OCI-LY7 (cell line): ENCODE data around the gene IMMP2L. TPM values are rescaled to one million over a fixed set of nuclear protein-coding genes. Genes with fewer than 3 reads are reported as not detected.

Experiments used
- BruUV-seq: library from RNA; stranded (reverse); fragments of 400-500 nt; replicated peaks from 2 replicates; lab custom pipeline; 2021; lab: Mats Ljungman, UMichigan
- CTCF ChIA-PET: fragments of 300-600 bp; sonication (Branson Sonifier 250); formaldehyde crosslinking; loops from one replicate; lab custom pipeline; 2022; ENCODE audit warnings: antibody characterized with exemption; ENCODE audit not compliant: unreplicated experiment; lab: Charles Lee
- POLR2A ChIA-PET: fragments of 300-600 bp; sonication (Branson Sonifier 250); formaldehyde crosslinking; loops from one replicate; lab custom pipeline; 2022; ENCODE audit warnings: antibody characterized with exemption; lab: Charles Lee
- DNase-seq: peaks from one replicate; pipeline ENCODE4 v3.0.0-alpha.2; 2015; ENCODE audit warnings: low spot score
- H2AFZ ChIP-seq: fragments of 200-600 bp; sonication (generic), shearing (Covaris generic); 2 replicates; pipeline ENCODE4 v1.6.1; 2014; ENCODE audit warnings: mild to moderate bottlenecking, antibody characterized with exemption, low read length, moderate library complexity
- H3K27ac ChIP-seq: fragments of 200-600 bp; sonication (generic); 2 replicates; pipeline ENCODE4 v1.5.1; 2014; ENCODE audit warnings: mixed run types, low read depth, mild to moderate bottlenecking, moderate library complexity, low read length, inconsistent platforms; ENCODE audit not compliant: poor library complexity, severe bottlenecking
- H3K36me3 ChIP-seq: fragments of 200-600 bp; sonication (generic); 2 replicates; pipeline ENCODE4 v1.6.1; 2014; ENCODE audit warnings: mild to moderate bottlenecking, antibody characterized with exemption, low read length, moderate library complexity, mixed read lengths; ENCODE audit not compliant: insufficient read depth
- H3K4me1 ChIP-seq: fragments of 200-600 bp; sonication (generic); 2 replicates; pipeline ENCODE4 v1.5.1; 2014; ENCODE audit warnings: mild to moderate bottlenecking, low read length; ENCODE audit not compliant: insufficient read depth, poor library complexity, severe bottlenecking
- H3K4me2 ChIP-seq: fragments of 200-600 bp; sonication (generic); 2 replicates; pipeline ENCODE4 v1.6.1; 2014; ENCODE audit warnings: mild to moderate bottlenecking, low read length
- H3K4me3 ChIP-seq: fragments of 200-600 bp; sonication (generic); 2 replicates; pipeline ENCODE4 v1.5.1; 2014; ENCODE audit warnings: mild to moderate bottlenecking, low read depth, low read length; ENCODE audit not compliant: poor library complexity, severe bottlenecking
- H3K79me2 ChIP-seq: fragments of 200-600 bp; sonication (generic); 2 replicates; pipeline ENCODE4 v1.6.1; 2016; ENCODE audit warnings: low read depth, mild to moderate bottlenecking, low read length, moderate library complexity, mixed read lengths; ENCODE audit not compliant: insufficient read depth
- H3K9me2 ChIP-seq: fragments of 200-600 bp; sonication (generic); 2 replicates; pipeline ENCODE4 v1.6.1; 2016; ENCODE audit warnings: mild to moderate bottlenecking, low read length, mixed read lengths; ENCODE audit not compliant: insufficient read depth
- H3K9me3 ChIP-seq: fragments of 200-600 bp; sonication (generic); 2 replicates; pipeline ENCODE4 v1.6.1; 2014; ENCODE audit warnings: mild to moderate bottlenecking, mixed run types, low read length, mixed read lengths
- H4K20me1 ChIP-seq: fragments of 200-600 bp; sonication (generic); 2 replicates; pipeline ENCODE4 v1.6.1; 2014; ENCODE audit warnings: mild to moderate bottlenecking, antibody characterized with exemption, low read length, moderate library complexity, mixed read lengths; ENCODE audit not compliant: insufficient read depth
- CTCF ChIP-seq: fragments of 200-600 bp; sonication (generic); conservative IDR thresholded peaks from 2 replicates; pipeline ENCODE4 v1.5.1; 2014; ENCODE audit warnings: mild to moderate bottlenecking, antibody characterized with exemption, low read length, moderate library complexity, mixed read lengths
- EZH2phosphoT487 ChIP-seq: fragments of 200-600 bp; sonication (generic); IDR thresholded peaks from 2 replicates; pipeline ENCODE4 v1.6.1; 2018; ENCODE audit warnings: low read depth, borderline replicate concordance, mild to moderate bottlenecking, mixed run types, antibody characterized with exemption, low read length, moderate library complexity, mixed read lengths
- intact Hi-C: fragments of 100-400 bp; cut with micrococcal nuclease; formaldehyde crosslinking; loops from one replicate; pipeline ENCODE4 v1.10.0; 2022; ENCODE audit not compliant: unreplicated experiment
- total RNA-seq, 2 experiments: library from RNA; depleted of rRNA in 1 of 2; stranded (reverse); fragments of >200 nt in 1 of 2; shearing (Covaris generic) in 1 of 2; gene quantifications; 2 replicates each; pipeline ENCODE4 v1.2.3, GENCODE V29; 2014 to 2022

IMMP2L gene
- total RNA-seq, 2 experiments from 2014 or later = 8.0 to 25.4 TPM

GRCh38 chr7:110704225-110704624 is 858.1 kb downstream of the IMMP2L start:
- Histone ChIP-seq H3K36me3 (no peaks in the 10 kb centered on the region), H2AFZ (no peak overlapping the region), H3K79me2 (no peaks in the 10 kb centered on the region), H3K9me3 (no peaks in the 10 kb centered on the region), H3K4me3 (no peak overlapping the region), H4K20me1 (no peaks in the 10 kb centered on the region), H3K4me1 (no peaks in the 10 kb centered on the region), H3K4me2 (no peak overlapping the region), H3K9me2 (no peaks in the 10 kb centered on the region), H3K27ac (no peak overlapping the region)
- POLR2A ChIA-PET = no interaction called here
- intact Hi-C loops = no loop called here
- no TSS peak for BruUV-seq
- TF ChIP-seq EZH2phosphoT487 (no peak), CTCF (no peak)
- CTCF ChIA-PET = no interaction called here
- DNase-seq = no peak

- ChIA-PET CTCF (no interaction called here), POLR2A (interaction anchor here (0.8 kb wide), 1 partner anchor 14 kb away, joined by 3 read pairs; no protein-coding TSS in a partner anchor)
- H2AFZ ChIP-seq = no peak overlapping the region
- no peaks in the 10 kb centered on the region for H3K79me2 ChIP-seq
- no peaks in the 10 kb centered on the region for H4K20me1 ChIP-seq
- TF ChIP-seq EZH2phosphoT487 (no peak), CTCF (no peak)
- no peak for DNase-seq
- H3K27ac ChIP-seq = no peak overlapping the region
- no peak overlapping the region for H3K4me3 ChIP-seq
- H3K4me1 ChIP-seq = no peaks in the 10 kb centered on the region
- no peak overlapping the region for H3K4me2 ChIP-seq
- no TSS peak for BruUV-seq
- no peaks in the 10 kb centered on the region for H3K9me2 ChIP-seq
- no peaks in the 10 kb centered on the region for H3K36me3 ChIP-seq
- no peaks in the 10 kb centered on the region for H3K9me3 ChIP-seq
- intact Hi-C loops = no loop called here
Measured at GRCh38 chr7:110698576-110698975, 863.7 kb downstream of the IMMP2L start.

- H3K27ac ChIP-seq = no peak overlapping the region
- no peak for DNase-seq
- H3K79me2 ChIP-seq = no peaks in the 10 kb centered on the region
- no peak overlapping the region for H2AFZ ChIP-seq
- intact Hi-C loops = no loop called here
- POLR2A ChIA-PET = no interaction called here
- no peak overlapping the region for H3K4me2 ChIP-seq
- no peak overlapping the region for H3K4me3 ChIP-seq
- CTCF ChIA-PET = no interaction called here
- H4K20me1 ChIP-seq = no peaks in the 10 kb centered on the region
- no peaks in the 10 kb centered on the region for H3K36me3 ChIP-seq
- H3K9me3 ChIP-seq = no peaks in the 10 kb centered on the region
- TF ChIP-seq EZH2phosphoT487 = no peak
- TF ChIP-seq CTCF = no peak
- no peaks in the 10 kb centered on the region for H3K9me2 ChIP-seq
- no peaks in the 10 kb centered on the region for H3K4me1 ChIP-seq
- no TSS peak for BruUV-seq
Measured at GRCh38 chr7:110693344-110693743, 868.9 kb downstream of the IMMP2L start.
